Iris pigment epithelial cell (primary cell): ENCODE results near the gene PEAR1.

Experiments used
- DNase-seq: peaks from one replicate; pipeline ENCODE4 v3.0.0-alpha.2; 2011; ENCODE audit warnings: low read depth

PEAR1 gene

GRCh38 chr1:156860628-156861423 is 32.7 kb upstream of the PEAR1 start, which contains the start of gene NTRK1:
NTRK1 (plus strand) TSS chr1:156860865; CDS start chr1:156860935, 70 bp downstream.
- peak; percentile 28 for DNase-seq

DNA sequence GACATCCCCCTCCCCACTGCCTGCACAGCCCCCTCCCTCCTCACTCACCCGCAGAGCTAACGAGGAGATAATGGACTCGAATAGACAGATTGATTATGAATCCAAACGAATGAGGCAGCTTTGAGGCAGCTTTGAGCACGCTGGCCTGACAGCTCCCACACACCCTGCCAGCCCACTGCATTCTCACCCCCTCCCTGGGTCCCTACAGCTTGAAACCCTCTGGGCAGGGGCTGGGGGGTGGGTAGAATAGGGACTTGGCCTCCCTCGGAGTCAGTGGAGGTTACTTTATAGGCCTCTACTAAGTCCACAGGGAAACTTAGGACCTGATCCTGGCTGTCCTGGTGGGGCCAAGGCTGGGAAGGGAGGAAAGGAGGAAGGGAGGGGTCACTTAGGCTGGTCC is 30.9 kb upstream of the PEAR1 start:
- DNase-seq = no peak

DNA sequence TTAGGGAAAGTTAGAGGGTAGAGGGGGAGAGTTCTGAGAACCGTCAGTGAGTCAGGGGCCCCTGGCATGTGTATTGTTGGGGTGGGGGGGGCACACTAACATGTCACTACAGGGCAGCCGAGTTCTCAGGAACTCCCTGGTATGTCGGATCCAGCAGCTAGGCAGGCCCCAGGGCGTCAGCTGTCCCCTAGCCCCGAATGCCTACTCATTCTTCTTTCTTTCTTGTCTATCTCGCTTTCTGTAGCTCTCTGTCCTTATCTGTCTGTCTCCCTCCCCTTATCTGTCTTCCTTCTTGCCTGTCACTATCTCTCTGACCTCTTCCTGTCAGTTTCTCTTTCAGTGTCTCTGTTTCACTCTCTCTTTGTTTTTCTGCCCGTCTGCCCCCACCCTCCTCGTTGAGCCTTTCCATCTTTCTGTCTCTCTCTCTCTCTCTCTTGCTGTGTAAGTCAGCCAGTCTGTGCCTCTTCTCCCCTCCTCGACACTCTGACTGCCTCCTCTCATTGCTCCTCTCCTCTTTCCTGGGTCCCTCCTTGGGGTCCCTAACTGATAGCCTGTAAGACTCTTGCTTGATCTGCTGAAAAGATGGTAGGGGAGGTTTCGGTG is 30.4 kb upstream of the PEAR1 start:
- no peak for DNase-seq

DNA sequence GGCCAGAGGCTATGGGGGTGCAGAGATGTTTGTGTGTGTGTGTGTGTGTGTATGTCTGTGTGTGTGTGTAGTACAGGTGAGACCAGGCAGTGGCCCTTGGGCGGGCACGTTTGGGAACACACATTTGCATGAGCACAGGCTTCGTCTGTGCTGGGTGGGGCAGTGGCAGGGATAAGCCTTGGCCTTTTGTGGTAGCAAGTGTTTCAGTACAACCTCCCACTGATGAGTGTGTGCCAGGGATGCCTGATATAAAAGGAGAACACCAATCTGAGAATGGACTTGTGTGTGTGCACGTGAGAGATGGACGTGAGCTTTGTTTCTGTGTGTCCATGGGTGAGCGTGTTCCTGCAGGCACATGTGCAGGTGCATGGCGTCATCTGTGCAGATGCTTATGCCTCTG is 29.9 kb upstream of the PEAR1 start:
- no peak for DNase-seq

DNA sequence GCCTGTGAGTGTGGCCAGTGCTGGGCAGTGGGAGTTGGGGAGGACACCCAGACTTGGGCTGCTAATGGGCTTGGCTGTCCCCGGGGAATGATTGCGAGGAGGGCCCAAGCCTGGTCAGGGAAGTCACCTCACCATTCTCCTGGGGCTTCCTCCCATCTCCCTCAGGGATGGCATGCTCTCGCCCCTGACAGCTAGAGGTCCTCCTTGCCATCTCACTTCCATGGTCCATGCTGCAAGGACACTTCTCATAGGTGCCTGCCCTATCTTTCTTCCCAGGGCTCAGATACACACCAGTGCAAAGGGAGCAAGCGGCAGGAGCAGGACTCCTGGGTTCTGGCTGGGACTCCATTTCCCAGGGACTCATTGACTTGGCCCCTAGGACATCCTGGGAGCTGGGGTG is 28.7 kb upstream of the PEAR1 start:
- no peak for DNase-seq

- no peak for DNase-seq
Measured at GRCh38 chr1:156865258-156865657, 28.3 kb upstream of the PEAR1 start.

DNA sequence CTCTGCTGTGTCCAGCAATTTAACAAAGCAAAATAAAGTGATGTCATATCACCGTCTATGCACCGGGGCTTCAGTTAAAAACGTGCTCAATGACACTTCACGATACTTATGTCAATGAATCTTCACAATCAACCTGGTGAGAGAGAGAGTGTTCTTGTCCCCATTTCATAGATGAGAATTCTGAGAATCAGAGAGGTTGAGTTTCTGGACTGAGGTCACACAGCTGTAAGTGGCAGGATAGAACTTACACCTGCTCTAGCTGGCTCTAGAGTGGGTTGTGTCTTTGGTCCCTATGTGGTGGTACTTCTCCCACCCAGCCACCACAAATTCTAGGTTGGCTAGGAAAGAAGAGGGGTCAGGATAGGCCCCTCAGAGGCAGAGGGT is 27.7 kb upstream of the PEAR1 start:
- no peak for DNase-seq

DNA sequence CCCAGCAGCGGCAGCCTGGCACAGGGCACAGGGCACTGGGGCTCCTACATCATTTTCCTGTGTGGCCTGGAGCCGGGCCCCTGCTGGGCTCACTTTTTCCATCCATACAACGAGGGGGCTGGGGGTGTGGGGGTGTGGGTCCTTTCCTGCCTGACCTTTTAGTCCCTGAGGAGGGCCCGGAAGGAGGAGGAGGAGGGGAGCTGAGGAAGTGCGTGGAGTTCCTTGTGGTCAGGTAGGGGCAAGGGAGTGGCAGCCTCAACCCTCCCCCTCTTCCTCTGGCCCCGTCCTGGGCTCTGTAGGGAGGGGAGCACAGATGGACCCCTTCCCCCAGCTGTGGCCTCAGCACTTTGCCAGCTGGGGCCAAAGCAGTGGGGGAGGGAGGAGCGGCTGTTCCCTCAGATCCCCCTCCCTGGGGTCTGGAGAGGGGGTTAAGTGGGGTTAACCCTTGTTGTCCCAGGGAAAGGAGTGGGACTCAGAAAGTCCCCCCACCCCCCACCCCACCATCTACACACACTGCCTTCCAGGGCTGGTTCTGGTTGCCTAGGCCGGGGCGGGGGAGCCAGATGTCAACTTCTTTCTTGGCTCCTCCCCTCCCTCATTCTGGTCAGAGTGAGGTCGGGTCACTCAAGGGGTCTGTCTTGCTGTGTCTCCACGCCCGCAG is 27.1 kb upstream of the PEAR1 start:
- DNase-seq = no peak

- DNase-seq = no peak
Measured at GRCh38 chr1:156868341-156868740, 25.2 kb upstream of the PEAR1 start.

GRCh38 chr1:156869455-156869854 is 24.1 kb upstream of the PEAR1 start:
- DNase-seq = no peak

DNA sequence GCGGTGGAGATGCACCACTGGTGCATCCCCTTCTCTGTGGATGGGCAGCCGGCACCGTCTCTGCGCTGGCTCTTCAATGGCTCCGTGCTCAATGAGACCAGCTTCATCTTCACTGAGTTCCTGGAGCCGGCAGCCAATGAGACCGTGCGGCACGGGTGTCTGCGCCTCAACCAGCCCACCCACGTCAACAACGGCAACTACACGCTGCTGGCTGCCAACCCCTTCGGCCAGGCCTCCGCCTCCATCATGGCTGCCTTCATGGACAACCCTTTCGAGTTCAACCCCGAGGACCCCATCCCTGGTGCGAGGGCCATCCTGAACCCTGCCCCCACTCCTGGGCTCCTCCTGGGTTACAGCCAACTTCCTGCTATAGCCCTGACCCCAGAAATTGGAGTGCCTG is 19.9 kb upstream of the PEAR1 start:
- no peak for DNase-seq

- DNase-seq = no peak
Measured at GRCh38 chr1:156874142-156874541, 19.4 kb upstream of the PEAR1 start.

- DNase-seq = no peak
Measured at GRCh38 chr1:156874572-156875340, 18.8 kb upstream of the PEAR1 start.

DNA sequence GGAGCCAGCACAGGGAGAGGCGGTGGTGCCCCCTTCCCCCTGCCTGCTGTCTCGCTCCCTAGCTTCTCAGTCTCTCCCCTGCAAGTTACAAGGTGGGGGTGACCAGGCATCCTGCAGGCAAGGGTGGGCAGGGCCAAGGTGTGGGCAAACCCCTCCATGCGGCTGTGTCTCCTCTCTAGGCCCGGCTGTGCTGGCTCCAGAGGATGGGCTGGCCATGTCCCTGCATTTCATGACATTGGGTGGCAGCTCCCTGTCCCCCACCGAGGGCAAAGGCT is 18.2 kb upstream of the PEAR1 start:
- DNase-seq = no peak

- no peak for DNase-seq
Measured at GRCh38 chr1:156876281-156876680, 17.2 kb upstream of the PEAR1 start.

DNA sequence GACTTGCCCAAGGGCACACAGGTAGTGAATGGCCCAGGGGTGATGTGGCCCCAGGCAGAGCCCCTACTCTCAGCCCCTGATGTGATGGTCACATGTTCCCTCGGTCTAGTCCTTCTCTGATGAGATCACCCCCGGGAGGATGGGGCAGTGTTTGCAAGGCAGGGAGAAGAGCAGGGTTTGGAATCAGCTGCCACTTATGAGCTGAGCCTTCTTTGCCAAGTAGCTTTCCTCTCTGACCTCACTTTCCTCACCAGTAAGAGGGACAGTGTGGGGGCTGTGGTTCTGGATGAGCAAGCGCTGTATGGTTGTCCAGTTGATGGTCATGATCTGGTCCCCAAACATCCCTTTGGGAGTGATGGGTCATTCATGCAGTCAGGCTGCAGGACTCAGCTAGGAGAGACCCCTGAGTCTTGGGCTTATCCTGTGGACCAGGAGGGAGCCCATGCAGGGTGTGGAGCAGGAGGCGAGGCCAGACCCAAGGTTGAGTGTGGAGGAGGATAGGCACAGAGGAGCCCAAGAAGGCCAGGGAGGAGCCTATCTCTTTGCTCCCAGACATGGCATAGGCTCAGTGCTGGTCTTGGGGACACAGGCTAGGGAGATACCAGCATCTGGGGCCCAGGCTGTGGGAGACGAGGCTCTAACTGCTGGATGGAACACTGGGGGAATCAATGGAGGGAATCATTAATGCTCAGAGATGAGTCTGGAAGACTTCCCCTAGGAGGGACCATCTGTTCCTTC is 15.9 kb upstream of the PEAR1 start:
- no peak for DNase-seq

DNA sequence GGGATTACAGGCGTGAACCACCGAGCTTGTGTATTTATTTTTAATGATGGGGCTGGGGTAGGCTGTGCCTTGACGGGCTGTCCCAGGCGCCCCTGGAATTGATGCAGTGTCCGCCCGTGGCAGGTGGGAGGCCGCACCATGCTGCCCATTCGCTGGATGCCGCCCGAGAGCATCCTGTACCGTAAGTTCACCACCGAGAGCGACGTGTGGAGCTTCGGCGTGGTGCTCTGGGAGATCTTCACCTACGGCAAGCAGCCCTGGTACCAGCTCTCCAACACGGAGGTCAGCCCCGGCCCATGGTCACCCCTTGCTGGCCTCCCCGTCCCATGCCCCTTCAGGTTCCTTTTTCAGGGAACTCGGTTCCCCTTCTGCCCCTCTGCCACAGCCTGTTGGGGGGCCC is 13.6 kb upstream of the PEAR1 start:
- DNase-seq = no peak

DNA sequence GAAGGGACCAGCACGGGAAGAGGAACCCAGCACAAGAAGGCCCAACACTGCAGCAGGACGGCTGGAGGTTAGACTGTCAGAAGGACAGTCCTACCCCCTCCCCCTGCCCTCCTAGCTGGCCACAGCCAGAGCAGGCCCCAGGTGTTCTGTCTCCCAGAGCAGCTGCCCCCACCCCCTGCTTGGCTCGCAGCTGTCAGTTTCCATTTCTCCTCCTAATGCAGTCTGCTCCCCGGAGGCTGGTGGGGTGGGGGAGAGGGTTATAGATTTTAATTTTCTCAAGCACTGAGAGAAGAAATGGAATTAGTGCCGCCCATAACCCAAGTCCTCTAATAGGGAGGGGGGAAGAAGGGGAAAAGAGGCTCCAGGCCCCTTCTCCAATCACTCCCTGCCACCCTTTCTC is 13.0 kb upstream of the PEAR1 start:
- DNase-seq = no peak

DNA sequence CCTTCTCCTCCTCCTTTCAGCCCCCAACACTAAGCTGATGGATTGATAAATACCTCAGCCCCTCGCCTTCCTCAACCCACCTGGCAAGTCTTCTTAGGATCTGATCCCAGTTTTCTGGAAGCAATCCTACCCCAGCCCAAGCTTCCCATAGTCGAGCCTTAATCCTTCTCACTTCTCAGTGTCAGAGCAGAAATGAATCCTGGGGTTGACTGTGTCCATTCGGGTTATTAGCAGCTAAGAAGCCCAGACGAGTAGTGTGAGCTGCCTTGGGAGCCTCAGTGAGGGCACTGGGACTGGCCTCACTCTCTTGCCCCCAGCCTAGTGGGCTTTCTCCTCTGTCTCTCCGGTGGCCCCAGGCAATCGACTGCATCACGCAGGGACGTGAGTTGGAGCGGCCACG is 12.4 kb upstream of the PEAR1 start:
- no peak for DNase-seq

- DNase-seq = no peak
Measured at GRCh38 chr1:156881663-156882062, 11.9 kb upstream of the PEAR1 start.

DNA sequence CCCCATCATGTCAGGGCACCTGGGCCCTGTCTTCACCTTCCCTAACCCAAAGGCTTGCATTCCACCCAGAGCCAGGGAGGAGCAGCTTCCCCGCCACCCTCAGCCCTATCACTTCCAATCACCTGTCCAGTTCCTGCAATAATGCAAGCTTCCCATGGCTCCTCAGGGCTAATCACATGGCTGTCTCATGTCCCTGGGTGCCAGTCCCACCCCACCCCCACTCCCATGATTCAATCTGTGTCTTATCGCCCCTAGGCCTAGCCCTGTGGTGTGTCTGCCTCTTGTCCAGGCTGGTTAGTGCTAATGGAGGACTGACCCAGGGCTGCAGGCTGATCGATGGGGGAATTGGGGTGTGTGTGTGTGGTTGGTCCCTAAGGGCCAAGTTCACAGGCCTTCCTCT is 11.0 kb upstream of the PEAR1 start:
- no peak for DNase-seq

DNA sequence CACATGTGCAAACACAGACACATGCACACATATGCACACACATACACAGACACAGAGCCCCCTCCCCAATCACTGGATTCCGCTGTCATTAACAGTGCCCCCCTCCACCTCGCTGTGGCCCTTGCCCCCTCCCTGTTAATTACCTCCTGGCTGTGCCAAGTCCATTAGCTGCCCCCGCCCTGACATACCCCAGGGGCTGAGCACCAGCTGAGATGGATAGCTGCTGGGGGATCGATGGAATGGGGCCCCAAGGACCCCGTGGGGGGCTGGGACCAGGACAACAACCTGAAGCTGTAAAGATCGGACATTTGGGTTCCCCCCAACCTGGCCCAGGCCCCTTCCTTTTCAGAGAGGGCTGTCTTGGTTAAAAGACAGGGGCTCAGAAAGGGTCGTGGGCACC is 9.6 kb upstream of the PEAR1 start:
- no peak for DNase-seq
